Measurements from ENCODE around the gene KIF27. TPM values are rescaled to one million over a fixed set of nuclear protein-coding genes. Genes with fewer than 3 reads are reported as not detected.

Gene KIF27, protein sequence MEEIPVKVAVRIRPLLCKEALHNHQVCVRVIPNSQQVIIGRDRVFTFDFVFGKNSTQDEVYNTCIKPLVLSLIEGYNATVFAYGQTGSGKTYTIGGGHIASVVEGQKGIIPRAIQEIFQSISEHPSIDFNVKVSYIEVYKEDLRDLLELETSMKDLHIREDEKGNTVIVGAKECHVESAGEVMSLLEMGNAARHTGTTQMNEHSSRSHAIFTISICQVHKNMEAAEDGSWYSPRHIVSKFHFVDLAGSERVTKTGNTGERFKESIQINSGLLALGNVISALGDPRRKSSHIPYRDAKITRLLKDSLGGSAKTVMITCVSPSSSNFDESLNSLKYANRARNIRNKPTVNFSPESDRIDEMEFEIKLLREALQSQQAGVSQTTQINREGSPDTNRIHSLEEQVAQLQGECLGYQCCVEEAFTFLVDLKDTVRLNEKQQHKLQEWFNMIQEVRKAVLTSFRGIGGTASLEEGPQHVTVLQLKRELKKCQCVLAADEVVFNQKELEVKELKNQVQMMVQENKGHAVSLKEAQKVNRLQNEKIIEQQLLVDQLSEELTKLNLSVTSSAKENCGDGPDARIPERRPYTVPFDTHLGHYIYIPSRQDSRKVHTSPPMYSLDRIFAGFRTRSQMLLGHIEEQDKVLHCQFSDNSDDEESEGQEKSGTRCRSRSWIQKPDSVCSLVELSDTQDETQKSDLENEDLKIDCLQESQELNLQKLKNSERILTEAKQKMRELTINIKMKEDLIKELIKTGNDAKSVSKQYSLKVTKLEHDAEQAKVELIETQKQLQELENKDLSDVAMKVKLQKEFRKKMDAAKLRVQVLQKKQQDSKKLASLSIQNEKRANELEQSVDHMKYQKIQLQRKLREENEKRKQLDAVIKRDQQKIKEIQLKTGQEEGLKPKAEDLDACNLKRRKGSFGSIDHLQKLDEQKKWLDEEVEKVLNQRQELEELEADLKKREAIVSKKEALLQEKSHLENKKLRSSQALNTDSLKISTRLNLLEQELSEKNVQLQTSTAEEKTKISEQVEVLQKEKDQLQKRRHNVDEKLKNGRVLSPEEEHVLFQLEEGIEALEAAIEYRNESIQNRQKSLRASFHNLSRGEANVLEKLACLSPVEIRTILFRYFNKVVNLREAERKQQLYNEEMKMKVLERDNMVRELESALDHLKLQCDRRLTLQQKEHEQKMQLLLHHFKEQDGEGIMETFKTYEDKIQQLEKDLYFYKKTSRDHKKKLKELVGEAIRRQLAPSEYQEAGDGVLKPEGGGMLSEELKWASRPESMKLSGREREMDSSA (N-terminal part only)
- 1 to 10 TPM; 3.0 to 5.7 (median 4.4) TPM for total RNA-seq

DNA sequence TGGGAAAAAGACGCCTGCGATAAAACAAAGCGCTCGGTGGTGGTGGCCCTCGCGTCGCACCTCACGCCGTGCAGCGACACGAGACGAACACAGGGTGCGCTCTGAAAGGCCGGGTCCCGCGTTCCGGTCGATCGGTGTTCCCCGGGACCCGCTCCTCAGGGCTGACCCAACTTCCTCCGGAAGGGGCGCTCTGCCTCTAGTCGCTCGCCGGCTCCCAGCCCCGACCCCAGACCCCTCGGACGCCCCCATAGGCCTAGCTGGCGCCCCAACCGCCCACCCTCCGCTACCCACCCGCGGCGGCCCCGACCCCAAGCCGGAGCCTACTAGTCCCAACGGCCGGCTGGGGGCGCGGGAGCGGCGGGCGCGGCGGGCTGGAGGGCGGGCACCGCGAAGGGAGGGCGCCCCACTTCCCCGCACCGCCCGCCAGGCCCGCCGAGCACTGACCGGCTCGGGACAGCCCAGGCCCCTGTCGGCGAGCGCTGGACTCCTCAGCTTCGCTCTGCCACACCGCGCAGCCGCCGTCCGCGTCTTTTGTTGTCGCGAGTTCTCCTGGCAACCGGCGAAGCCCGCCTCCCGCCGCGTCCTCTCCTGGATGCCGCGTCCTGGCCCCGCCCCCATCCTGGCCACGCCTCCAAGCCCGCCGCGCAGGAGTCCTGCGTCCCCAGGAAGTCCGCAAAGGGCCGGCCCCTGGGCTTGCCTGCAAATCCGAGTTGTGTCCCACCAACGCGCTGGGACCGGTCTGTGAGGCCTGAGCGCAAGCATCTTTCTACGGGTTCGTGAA, at the start of gene KIF27:
TSS of gene KIF27 (minus strand) at position 506 of the 781 bp plus-strand sequence. CDS start 5,841 bp downstream, outside the sequence.
- ATAC-seq (ENCODE audit: low FRiP score) = peak; percentile 98
- TF ChIP-seq, protein P1, sequence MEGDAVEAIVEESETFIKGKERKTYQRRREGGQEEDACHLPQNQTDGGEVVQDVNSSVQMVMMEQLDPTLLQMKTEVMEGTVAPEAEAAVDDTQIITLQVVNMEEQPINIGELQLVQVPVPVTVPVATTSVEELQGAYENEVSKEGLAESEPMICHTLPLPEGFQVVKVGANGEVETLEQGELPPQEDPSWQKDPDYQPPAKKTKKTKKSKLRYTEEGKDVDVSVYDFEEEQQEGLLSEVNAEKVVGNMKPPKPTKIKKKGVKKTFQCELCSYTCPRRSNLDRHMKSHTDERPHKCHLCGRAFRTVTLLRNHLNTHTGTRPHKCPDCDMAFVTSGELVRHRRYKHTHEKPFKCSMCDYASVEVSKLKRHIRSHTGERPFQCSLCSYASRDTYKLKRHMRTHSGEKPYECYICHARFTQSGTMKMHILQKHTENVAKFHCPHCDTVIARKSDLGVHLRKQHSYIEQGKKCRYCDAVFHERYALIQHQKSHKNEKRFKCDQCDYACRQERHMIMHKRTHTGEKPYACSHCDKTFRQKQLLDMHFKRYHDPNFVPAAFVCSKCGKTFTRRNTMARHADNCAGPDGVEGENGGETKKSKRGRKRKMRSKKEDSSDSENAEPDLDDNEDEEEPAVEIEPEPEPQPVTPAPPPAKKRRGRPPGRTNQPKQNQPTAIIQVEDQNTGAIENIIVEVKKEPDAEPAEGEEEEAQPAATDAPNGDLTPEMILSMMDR (IDR thresholded peaks at IDR 0.05) = peak in 1 of 3 donors; percentile 18

DNA sequence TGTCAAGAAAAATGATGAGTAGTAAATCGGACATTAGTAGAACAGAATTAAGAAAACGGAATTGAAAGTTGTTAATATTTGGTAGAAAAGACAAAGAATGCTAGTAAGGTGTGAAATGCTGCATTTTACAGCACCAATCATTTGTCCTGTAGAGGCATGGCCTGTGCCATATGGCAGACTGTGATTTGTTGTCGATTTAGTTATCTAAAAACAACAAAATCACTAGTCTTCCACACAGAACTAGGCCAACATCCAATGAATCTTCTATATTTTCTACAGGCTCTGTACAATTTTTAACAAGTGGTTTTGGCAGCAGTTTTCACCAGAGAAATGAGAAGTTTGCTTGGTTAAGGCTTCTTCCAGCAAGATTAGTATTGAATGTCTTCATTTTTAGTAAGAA, 48.4 kb upstream of the KIF27 start:
- no peak for DNase-seq (ENCODE audit: low spot score)

More for the DNA sequence above, at the start of gene KIF27:
- peak; percentile 98 for DNase-seq (ENCODE audit: low spot score)

DNA sequence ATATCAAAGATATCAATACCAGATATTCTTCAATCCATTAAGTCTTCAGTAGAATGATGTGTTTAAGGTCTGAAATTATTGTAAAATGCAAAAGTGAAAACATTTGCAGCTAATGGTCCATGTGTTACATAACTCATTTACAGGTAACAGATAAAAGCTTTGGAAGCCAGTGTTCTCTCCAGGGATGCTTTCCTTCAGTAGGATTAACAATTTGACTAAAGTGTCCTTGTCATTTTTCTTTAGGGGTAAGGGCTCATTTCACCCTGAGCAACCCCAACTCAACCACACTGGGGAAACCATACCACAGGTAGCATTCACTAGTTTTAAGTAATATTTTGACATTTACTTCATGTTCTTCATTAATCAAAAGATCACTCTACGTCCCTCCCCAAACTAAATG, 45.8 kb upstream of the KIF27 start:
- TF ChIP-seq, protein P1 (IDR thresholded peaks at IDR 0.05) = no peak
- DNase-seq (ENCODE audit: low spot score) = no peak
- ATAC-seq (ENCODE audit: low FRiP score) = no peak

More for the DNA sequence above, 48.4 kb upstream of the KIF27 start:
- no peak for ATAC-seq (ENCODE audit: low FRiP score)
- TF ChIP-seq, protein P1 (IDR thresholded peaks at IDR 0.05) = no peak

DNA sequence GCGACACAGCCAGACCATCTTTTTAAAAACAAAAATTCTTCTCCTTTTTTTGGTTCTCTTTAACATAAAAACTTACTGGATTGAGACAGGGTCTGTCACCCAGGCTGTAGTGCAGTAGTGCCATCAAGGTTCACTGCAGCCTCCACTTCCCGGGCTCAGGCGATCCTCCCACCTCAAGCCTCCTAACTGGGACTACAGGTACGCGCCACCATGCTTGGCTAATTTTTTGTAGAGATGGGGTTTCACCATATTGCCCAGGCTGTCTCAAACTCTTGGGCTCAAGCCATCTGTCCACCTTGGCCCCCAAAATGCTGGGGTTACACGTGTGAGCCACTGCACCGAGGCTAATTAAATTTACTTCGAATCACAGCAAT, 45.0 kb upstream of the KIF27 start:
- no peak for ATAC-seq (ENCODE audit: low FRiP score)
- no peak for DNase-seq (ENCODE audit: low spot score)
- TF ChIP-seq, protein P1 (IDR thresholded peaks at IDR 0.05) = no peak

DNA sequence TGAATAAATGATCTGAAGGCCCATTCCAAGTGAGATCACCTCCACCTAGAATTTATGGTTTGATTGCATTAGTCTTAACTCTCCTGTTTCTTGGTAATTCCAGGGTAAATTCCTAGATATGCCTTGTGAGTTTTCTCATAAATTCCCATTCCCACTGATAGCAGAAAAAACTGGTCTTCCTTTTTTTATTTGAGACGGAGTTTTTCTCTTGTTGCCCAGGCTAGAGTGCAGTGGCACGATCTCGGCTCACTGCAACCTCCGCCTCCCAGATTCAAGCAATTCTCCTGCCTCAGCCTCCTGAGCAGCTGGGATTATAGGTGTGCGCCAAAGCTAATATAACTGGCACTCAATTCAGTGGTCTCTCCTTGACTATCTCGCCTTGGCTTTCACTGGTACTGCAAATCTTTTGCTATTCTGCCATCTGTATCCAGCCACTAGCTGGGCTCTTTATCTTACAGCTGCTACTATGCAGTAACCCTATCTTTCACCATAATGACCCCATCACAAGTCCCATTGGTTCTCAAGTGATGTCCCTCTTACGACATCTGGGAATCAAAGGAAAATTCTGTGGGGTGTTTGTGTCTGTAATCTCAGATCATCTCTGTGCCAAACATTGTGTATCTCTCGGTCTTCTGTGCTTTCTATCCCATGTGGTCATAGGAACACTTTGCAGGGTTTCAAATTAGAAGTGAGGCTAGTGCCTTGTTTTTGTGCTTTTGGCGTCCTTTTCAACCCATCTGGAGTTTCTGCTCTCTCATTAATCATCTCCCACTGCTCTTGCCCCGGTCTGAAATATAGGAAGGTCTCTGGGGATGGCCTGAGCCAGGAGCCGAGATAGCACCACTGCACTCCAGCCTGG, 44.3 kb upstream of the KIF27 start:
- no peak for ATAC-seq (ENCODE audit: low FRiP score)
- TF ChIP-seq, protein P1 (IDR thresholded peaks at IDR 0.05) = no peak

More for the DNA sequence above, 44.3 kb upstream of the KIF27 start:
- no peak for DNase-seq (ENCODE audit: low spot score)

Measured in omental fat pad (tissue), 4 donors.